HG02870 (cell line): ENCODE measurements around the gene SLC25A10.

Experiments
- ATAC-seq: cut with Tn5 transposase; IDR thresholded peaks from one replicate; pipeline ENCODE4 v1.9.1; 2021; ENCODE audit warnings: mild to moderate bottlenecking, moderate library complexity; ENCODE audit not compliant: unreplicated experiment

The SLC25A10 gene

DNA sequence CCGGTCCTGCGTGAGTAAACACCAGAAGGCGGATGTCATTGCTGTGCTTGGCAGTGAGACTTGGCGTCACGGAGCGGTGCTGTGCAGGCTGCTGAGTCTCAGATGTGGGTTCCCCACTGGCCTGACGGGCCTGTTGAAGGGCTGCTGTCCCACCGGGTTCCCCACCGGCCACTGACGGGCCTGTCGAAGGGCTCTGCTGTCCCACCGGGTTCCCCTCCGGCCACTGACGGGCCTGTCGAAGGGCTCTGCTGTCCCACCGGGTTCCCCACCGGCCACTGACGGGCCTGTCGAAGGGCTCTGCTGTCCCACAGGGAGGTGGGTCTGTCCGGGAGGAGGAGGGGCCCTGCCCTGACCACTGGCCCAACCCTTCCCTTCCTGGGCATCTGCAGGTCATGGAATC is 25.5 kb upstream of the SLC25A10 start:
- ATAC-seq, result no peak

DNA sequence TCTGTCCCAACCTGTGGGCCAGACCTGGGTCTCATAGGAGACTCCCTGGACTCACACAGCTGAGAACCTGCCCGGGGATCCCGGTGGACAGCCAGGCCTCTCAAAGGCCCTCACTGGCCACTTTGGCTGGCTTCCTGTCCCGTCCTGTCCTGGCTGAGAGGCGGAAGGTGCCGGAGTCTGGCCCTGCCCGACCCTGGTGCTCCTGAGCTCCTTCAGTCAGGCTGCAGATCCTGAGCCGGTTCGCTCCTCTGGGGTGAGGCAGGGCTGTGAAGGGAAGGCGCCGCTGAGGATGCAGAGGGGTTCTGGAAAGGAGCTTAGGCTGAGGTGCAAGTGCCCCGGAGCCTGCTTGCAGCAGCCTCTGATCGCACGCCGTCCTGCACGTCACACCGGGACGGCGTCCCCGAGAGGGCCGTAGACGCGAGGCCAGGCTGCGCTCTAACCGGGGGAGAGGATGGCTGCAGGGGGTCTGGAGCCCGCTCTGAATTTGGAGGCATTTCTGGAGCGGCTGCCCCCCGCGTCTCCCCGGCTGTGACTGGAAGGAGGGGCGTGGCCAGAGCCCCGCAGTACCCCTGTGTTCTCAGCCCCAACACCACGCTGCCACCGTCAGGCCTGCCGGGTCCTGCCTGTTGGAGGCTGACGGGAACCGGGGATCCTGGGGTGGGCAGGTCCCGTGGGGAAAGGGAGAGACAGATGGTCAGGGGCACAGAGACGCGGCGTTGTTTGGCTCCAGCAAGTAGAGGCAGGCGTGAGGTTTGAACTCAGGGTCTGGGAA is 24.1 kb upstream of the SLC25A10 start:
- no peak for ATAC-seq

DNA sequence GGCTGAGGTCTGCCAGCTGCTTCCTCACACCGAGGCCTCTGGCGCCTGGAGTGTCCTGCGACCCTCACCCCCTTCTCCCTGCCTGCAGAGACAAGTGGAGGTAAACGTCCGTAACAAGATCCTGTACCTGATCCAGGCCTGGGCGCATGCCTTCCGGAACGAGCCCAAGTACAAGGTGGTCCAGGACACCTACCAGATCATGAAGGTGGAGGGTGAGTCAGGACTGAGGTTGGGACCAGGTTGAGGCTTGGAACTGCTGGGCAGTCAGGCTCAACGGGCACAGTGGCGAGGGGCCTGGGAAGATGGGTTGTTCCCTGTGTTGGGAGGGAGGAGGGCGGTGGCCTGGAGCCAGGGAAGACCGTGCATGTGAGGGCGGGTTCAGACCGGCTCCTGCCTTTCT is 23.5 kb upstream of the SLC25A10 start:
- no peak for ATAC-seq

- ATAC-seq, result no peak
Measured at GRCh38 chr17:81690066-81690465, 22.0 kb upstream of the SLC25A10 start.

DNA sequence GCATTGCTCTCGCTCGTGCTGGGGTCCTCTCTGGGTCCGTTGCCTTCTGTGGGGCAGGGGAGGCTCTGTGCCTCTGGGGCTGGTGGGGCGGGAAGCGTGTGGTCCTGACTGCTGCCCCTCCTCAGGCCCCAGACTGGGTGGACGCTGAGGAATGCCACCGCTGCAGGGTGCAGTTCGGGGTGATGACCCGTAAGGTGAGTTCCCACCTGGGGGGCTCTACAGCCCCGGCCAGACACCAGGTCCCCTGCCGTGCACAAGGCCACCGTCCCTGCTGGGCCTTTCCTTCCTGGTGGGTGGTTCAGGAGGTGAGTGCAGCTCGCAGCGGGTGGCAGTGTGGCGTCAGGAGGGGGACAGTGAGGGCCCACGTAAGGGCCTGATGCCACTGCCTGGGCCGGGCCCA is 21.5 kb upstream of the SLC25A10 start:
- ATAC-seq, result no peak

- ATAC-seq, result no peak
Measured at GRCh38 chr17:81691196-81691595, 20.9 kb upstream of the SLC25A10 start.

GRCh38 chr17:81691608-81692007 is 20.5 kb upstream of the SLC25A10 start:
- ATAC-seq, result no peak

DNA sequence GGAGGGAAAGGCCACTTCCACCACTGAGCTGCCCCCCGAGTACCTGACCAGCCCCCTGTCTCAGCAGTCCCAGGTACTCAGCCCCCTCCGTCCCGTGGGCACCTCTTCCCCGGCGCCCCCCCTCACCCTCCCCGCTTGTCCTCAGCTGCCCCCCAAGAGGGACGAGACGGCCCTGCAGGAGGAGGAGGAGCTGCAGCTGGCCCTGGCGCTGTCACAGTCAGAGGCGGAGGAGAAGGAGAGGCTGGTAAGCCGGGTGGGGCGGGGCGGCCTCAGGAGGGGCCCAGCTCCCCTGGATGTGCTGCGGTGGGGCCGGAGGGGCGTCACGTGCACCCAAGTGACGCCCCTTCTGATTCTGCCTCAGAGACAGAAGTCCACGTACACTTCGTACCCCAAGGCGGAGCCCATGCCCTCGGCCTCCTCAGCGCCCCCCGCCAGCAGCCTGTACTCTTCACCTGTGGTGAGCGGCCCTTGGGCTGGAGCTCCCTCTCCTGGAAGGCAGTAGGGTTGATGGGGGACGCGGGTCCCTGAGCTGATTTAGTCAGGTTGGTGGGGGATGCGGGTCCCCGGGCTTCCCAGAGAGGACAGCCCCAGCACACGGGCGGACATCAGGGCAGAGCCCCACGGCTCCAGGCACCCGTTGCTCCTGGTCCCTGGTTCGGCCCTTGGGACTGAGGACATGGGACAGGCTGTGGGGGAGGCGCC is 18.4 kb upstream of the SLC25A10 start:
- no peak for ATAC-seq

GRCh38 chr17:81694810-81695209 is 17.3 kb upstream of the SLC25A10 start:
- ATAC-seq, result no peak

GRCh38 chr17:81695211-81695610 is 16.9 kb upstream of the SLC25A10 start:
- ATAC-seq, result no peak

- ATAC-seq, result no peak
Measured at GRCh38 chr17:81695801-81696200, 16.3 kb upstream of the SLC25A10 start.

- ATAC-seq, result no peak
Measured at GRCh38 chr17:81696218-81696941, 15.7 kb upstream of the SLC25A10 start.

DNA sequence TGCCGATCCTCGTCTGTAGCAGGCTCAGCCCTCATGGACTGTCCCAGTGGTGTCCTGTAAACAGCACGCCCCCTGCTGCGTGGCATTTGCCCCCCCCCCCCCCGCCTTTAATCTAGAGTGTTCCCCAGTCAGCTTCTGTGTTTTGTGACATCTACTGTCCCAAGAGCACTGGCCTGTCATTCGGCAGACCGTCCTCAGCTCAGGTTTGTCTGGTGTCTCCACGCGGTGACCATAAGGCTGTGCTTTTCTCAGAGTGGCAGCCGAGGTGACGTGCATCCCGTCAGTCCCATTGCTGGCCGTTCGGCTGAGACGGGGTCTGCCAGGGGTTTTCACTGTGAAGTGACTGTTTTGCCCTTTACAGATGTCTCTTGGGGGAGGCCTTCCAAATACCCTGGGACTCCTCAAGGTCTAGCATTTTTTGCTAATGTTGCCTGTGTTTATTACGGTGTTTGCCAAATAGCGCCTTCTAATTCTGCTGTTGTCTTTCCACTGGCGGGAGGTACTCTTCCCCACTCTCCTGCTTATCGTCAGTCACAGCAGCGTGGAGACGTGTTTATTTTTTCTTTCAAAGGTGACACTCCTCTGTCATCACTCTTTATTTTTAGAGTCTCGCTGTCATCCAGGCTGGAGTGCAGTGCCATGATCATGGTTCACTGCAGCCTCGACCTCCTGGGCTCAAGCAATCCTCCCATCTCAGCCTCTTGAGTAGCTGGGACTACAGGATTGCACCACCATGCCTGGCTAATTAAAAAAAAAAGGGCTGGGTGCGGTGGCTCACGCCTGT is 14.6 kb upstream of the SLC25A10 start:
- no peak for ATAC-seq

GRCh38 chr17:81700353-81701287 is 11.5 kb upstream of the SLC25A10 start:
- ATAC-seq, result no peak

DNA sequence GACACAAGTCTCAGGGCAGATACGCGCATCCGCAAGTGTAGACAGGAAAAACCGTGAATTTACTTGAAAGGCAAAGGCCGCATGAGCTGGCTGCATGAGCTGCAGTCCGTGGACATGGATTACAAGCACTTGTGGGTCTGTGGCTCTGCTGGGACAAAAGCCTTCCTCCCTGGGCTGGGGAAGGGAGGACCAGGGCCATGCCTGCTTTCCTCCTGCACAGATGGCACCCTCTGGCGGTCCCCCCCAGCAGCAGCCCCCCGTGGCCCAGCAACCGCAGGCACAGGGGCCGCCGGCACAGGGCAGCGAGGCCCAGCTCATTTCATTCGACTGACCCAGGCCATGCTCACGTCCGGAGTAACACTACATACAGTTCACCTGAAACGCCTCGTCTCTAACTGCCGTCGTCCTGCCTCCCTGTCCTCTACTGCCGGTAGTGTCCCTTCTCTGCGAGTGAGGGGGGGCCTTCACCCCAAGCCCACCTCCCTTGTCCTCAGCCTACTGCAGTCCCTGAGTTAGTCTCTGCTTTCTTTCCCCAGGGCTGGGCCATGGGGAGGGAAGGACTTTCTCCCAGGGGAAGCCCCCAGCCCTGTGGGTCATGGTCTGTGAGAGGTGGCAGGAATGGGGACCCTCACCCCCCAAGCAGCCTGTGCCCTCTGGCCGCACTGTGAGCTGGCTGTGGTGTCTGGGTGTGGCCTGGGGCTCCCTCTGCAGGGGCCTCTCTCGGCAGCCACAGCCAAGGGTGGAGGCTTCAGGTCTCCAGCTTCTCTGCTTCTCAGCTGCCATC is 10.6 kb upstream of the SLC25A10 start:
- no peak for ATAC-seq

GRCh38 chr17:81702934-81703746 is 8.9 kb upstream of the SLC25A10 start, which contains the start of gene MRPL12:
TSS of gene MRPL12 (plus strand) at chr17:81703367. CDS start at chr17:81703502, 135 bp downstream.
- peak; percentile 75 for ATAC-seq

GRCh38 chr17:81703747-81704654 is 8.1 kb upstream of the SLC25A10 start:
- ATAC-seq, result no peak
